ENCODE data around the gene PES1.
A peak's percentile ranks its signal among the peaks of the same experiment; 100 is the strongest.
"Not testable (repeated sequence)": the region's sequence is repeated elsewhere in the genome, so short reads cannot be mapped to it uniquely, and the experiment has no call there.

PES1 gene

GRCh38 chr22:30551813-30552212, 39.9 kb downstream of the PES1 start:
- DNase-seq: not testable (repeated sequence)

- no peak for DNase-seq
These were observed 44.5 kb downstream of the PES1 start for GRCh38 chr22:30547188-30547587.

- DNase-seq: no peak
These were observed 45.1 kb downstream of the PES1 start, which contains the start of gene SEC14L6 for GRCh38 chr22:30546616-30547015. Gene SEC14L6, minus strand, starts transcription at chr22:30546741. Its CDS starts 59 bp downstream, at chr22:30546682.

DNA sequence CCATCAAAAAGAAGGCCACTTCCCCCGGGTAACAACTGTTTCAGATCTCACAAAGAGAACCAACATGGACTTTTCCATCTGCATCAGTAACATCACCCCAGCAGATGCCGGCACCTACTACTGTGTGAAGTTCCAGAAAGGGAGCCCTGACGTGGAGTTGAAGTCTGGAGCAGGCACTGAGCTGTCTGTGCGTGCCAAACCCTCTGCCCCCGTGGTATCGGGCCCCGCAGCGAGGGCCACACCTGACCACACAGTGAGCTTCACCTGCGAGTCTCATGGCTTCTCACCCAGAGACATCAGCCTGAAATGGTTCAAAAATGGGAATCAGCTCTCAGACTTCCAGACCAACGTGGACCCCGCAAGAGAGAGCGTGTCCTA, 48.9 kb downstream of the PES1 start:
- no peak for DNase-seq

GRCh38 chr22:30541961-30542810, 49.5 kb downstream of the PES1 start:
- peak; percentile 16 for DNase-seq

GRCh38 chr22:30541511-30541910, 50.2 kb downstream of the PES1 start:
- DNase-seq: not testable (repeated sequence)

GRCh38 chr22:30539368-30539767, 52.3 kb downstream of the PES1 start:
- no peak for DNase-seq

- DNase-seq: no peak
These were observed 53.4 kb downstream of the PES1 start for GRCh38 chr22:30538280-30538679.

DNA sequence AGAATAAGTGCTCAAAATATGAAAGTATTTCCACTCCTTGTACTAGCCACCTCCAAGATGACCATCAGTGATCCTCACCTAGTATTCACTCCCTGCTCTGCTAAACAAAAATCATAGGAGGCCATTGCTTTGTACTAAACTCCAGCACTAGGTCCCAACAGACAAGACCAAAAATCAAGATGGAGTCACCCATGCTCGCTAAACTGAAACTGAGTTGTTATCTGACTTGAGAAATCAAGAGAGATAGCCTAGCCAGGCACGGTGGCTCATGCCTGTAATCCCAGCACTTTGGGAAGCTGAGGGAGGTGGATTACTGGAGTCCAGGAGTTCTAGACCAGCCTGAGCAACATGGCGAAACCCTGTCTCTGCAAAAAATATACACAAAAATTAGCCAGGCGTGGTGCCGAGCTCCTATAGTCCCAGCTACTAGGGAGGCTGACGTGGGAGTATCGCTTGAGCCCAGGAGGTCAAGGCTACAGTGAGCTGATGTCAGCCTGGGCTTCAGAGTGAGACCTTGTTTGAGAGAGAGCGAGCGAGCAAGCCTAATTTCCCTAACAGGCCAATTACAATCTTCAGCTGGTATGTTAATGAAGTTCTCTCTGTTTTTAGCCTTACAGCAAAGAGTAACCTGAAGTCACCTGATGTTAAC, 54.5 kb downstream of the PES1 start:
- no peak for DNase-seq

DNA sequence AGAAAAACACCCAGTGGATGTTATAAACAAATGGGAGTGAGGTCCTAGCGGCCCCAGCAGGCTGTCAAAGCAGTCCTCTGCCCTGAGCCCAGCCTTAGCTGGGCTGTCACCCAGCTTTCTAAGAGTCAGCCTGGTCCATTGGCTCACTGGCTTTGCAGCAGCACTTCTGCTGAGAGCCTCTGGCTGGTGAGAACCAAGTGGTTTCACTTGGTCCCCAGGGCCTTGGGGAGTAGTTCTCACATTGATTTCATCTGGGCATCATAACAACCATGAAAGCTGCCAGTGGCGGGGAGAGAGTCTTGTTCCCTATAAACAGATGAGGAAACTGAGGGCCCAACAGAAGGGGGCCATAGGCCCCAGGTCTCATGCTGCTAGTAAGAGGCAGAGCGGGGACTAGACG, 56.5 kb downstream of the PES1 start:
- DNase-seq: no peak

GRCh38 chr22:30531651-30532608, 59.8 kb downstream of the PES1 start:
- DNase-seq: no peak

DNA sequence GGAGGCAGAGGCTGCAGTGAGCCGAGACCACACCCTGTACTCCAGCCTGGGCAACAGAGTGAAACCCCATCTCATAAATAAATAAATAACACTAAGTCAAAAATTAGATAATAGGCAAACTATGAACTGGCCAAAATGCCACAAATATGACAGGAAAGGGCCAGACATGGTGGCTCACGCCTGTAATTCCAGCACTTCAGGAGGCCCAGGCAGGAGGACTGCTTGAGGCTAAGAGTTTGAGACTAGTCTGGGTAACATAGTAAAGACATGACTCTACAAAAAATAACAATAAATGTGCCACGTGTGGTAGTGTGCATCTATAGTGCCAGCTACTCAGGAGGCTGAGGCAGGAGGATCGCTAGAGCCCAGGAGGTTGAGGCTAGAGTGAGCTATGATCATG, 65.1 kb downstream of the PES1 start:
- DNase-seq: no peak
